Fibroblast of the aortic adventitia (primary cell): Measurements from ENCODE around the gene GOLGA7B. TPM values are rescaled to one million over a fixed set of nuclear protein-coding genes. Genes with fewer than 3 reads are reported as not detected.

Experiments used
- DNase-seq: peaks from one replicate; pipeline ENCODE4 v3.0.0-alpha.2; 2010; ENCODE audit warnings: low read depth
- H3K4me3 ChIP-seq: 2 replicates; pipeline ENCODE4 v1.5.1; 2011; ENCODE audit warnings: low read depth, mild to moderate bottlenecking, control low read depth, low read length, moderate library complexity
- total RNA-seq: library from RNA; depleted of rRNA; stranded (reverse); fragments of >200 nt; gene quantifications from 2 replicates; pipeline ENCODE4 v1.2.3, GENCODE V29; 2012; ENCODE audit warnings: low replicate concordance
- TF ChIP-seq, protein P1 (sequence below): IDR thresholded peaks from 2 replicates; pipeline ENCODE4 v1.5.1; 2011; ENCODE audit warnings: mild to moderate bottlenecking, low read length, control low read depth, inconsistent platforms; ENCODE audit not compliant: insufficient read depth

GOLGA7B gene
- total RNA-seq, 1 donor: not detected

DNA sequence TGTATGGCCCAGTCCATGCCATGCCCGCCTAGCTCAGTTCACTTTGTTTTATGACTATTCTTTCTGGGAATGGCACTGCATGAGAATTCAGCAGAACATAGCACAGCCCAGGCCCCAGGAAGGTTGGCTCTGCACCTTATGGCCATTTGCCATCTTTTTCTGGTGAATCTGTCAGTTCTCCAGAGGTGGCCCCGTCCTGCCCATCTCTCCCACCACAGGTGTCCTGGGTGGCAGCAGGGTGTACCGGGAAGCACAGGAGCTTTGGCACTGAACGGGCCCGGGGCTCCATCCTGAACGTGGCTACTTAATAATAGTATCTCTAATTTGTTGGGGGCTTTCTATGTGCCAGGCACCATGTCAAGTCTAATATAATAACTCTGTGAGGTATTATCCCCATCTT is 24.7 kb downstream of the GOLGA7B start:
- TF ChIP-seq, protein P1, sequence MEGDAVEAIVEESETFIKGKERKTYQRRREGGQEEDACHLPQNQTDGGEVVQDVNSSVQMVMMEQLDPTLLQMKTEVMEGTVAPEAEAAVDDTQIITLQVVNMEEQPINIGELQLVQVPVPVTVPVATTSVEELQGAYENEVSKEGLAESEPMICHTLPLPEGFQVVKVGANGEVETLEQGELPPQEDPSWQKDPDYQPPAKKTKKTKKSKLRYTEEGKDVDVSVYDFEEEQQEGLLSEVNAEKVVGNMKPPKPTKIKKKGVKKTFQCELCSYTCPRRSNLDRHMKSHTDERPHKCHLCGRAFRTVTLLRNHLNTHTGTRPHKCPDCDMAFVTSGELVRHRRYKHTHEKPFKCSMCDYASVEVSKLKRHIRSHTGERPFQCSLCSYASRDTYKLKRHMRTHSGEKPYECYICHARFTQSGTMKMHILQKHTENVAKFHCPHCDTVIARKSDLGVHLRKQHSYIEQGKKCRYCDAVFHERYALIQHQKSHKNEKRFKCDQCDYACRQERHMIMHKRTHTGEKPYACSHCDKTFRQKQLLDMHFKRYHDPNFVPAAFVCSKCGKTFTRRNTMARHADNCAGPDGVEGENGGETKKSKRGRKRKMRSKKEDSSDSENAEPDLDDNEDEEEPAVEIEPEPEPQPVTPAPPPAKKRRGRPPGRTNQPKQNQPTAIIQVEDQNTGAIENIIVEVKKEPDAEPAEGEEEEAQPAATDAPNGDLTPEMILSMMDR: no peak
- H3K4me3 ChIP-seq: no peak overlapping the region
- no peak for DNase-seq

DNA sequence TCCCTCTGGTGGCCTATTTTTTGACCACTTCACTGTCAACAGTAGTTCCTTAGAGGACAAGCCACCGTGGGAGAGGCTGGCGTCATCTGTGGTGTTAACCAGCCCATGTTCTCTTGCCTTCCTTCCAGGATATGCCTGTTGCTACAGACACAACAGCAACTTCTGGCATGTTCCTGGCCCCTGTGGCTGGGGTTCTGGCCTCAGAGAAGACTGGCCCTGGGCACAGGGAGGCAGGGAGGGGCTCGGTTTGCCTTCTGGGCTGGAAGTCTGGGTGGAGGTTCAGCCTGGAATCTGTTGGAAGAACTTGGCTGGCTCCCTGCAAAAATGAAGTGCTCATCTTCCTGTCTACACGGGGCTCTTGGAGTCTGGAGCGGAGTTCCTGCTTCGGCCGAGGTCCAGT is 25.7 kb downstream of the GOLGA7B start:
- TF ChIP-seq, protein P1: no peak
- H3K4me3 ChIP-seq: no peak overlapping the region
- DNase-seq: no peak

DNA sequence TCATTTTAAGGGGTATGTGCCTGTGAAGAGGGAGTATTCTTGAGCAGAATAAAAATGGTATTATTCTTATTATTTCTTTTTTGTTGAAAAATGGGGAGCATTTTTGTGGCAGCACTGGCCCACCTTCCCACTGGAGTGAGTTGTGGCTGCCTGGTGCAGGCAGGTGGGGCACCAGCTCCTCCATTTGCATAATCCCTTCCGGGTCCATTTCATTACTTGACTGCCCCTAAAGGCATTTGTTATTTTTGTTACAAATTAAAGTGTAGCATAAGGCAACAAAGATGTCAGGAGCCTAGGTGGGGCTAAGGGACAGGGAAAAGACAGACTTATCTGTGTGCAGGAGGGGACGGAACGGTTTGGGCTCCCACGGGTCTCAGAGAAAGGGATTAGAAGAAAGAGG is 26.8 kb downstream of the GOLGA7B start:
- TF ChIP-seq, protein P1: no peak
- H3K4me3 ChIP-seq: no peak overlapping the region
- DNase-seq: no peak

DNA sequence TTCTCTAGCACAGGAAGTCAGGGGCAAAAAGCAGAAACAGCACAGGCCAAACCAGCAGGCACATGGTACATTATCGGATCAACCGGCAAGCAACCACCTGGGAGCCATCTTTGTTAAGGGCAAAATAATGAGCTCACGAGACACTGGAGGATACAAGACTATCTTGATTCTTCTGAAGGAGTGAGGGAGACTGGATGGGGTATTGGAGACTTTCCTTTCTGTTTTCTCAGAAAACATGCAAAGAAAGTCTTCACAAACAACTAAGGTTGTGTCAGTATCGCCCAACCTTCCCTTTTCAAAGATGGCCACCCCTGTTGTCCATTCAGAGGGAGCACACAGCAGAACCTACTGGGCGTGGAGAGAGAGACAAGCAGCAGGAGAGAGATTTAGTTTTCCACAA is 29.6 kb downstream of the GOLGA7B start:
- TF ChIP-seq, protein P1: no peak
- DNase-seq: no peak
- H3K4me3 ChIP-seq: no peak overlapping the region

DNA sequence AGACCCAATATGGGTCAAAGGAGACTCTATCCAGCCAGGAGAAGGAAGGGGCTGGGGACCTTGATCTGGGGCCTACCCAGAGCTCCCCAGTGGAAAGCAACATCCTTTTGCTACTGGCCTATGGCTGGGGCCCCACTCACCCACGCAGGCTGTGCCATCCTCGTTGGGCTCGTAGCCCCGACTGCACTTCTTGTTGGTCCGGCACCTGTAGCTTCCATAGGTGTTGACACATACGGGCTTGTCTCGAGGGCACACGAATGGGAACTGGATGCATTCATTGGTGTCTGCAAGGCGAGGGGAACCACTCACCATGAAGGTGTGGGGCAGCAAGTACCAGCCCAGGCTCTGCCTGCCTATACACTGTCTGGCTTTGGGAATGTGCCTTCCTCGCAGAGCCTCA is 30.5 kb downstream of the GOLGA7B start:
- TF ChIP-seq, protein P1: no peak

DNA sequence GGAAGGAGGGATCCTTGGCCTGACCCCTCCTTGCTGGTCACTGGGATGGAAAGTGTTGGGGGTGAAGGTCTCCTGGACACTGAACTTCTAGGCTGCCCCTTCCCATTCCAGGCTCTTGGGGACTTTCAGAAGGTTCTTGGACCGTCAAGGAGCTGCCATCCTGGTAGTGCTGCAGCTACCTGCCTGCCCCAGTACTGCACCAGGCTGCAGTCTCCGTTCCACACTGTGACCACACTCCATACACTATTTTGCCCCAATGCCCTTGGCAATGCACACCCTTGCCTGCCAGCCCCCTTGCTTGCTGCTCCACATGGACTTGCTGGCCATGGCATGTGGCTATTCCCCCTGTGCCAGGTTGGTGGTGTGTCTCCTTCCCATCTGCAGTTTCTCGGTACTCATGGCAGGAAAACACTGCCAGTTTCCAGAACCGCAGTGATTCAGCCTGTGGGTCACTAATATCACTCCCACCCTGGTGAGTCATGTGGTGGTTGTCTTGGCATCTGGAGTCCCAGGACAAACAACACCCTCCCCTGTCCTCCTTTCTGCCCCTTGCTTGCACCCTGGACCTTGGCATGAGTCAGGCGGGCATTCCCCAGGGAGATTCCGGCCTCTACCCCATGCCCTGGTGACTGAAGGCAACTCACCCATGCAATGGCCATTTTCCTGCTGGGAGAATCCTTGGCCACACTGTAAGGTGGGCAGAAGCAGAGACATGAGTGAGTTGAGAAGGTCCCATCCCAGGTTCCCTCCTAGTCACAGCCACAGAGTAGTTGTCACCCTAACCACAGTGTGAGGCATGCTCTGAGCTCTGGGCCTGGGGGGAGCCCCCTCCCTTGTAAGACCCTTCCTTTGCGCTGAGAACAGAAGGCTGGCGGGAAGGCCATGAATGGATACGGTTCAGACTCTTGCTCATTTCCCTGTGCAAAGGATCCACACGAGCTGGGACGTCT is 32.8 kb downstream of the GOLGA7B start:
- H3K4me3 ChIP-seq: no peak overlapping the region
- TF ChIP-seq, protein P1: no peak
- peak; percentile 43 for DNase-seq

More for the DNA sequence above, 30.5 kb downstream of the GOLGA7B start:
- no peak for DNase-seq
- H3K4me3 ChIP-seq: no peak overlapping the region
